ENCODE data around the gene PLA2G4E. TPM values are rescaled to one million over a fixed set of nuclear protein-coding genes. Genes with fewer than 3 reads are reported as not detected.

The PLA2G4E gene
- total and polyA plus RNA-seq, 11 donors: 0.01 to 1.1 (median 0.05) TPM; not detected in 6

- TF ChIP-seq CTCF (IDR thresholded peaks at IDR 0.05) (no peak), POLR2A (IDR thresholded peaks at IDR 0.05) (no peak)
- WGBS, 4 donors: 60 to 73% (median 65%) methylated on average over 8 of the region's 8 CpGs
- Histone ChIP-seq H3K9me3 (no peaks in the 10 kb centered on the region), H3K27ac (no peak overlapping the region), H3K36me3 (no peaks in the 10 kb centered on the region), H3K27me3 (no peaks in the 10 kb centered on the region), H3K4me3 (no peak overlapping the region), H3K4me1 (peaks cover 0 to 7% (median 0%) of the 10 kb centered on the region in 12 donors)
- ATAC-seq: peak in 1 of 4 donors; percentile 48
- DNase-seq: peak in 3 of 5 donors; percentile 21 to 61 (median 50)
- intact Hi-C loops (cut with DNase I): no loop called here
Measured at GRCh38 chr15:42037656-42038055, 16.8 kb upstream of the PLA2G4E start.

- WGBS, 4 donors: 91 to 98% (median 93%) methylated on average over 5 to 9 of the region's 9 CpGs
Measured at GRCh38 chr15:42036966-42037365, 16.1 kb upstream of the PLA2G4E start.

DNA sequence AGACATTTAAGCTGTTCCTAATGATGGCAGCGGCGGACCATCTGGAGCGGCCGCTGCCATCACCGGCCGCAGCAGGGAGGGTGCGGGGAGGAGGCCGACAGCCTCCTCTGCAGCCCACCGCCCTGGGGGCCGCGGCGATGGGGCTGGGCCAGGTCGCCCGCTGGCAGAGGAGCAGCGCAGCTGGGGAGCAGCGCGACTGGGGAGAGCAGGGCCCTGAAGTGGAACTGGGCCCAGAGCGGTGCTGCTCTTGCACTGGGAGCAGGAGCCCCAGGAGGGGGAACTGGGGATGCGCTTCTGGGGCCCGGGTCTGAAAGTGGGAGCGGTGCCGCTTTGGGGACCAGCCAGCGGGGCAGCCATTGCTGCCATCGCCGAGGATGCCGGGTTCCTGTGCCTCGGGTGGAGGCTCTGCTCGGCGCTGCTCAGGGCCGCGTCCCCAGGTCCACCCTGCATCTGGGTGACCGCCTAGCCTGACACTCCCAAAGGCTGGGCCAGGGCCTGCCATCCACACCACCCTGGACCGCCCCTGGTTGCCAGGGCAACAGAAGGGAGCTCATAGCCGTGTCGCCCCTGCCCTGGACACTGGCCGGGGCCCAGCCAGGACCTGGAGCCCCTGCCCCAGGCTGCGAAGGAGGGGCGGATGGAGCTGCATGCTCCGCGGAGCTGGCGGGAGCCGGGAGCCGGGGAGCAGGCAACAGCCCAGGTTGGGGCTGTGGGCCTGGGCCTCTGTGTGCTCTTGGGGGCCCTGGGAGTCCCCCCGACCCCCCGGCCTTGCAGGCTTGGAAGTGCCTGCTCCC lies 15.5 kb upstream of the PLA2G4E start:
- intact Hi-C loops (cut with DNase I): no loop called here
- H3K36me3 ChIP-seq: no peaks in the 10 kb centered on the region
- TF ChIP-seq POLR2A (IDR thresholded peaks at IDR 0.05) (no peak), CTCF (IDR thresholded peaks at IDR 0.05) (no peak)
- no peak overlapping the region for H3K4me3 ChIP-seq
- H3K27ac ChIP-seq: no peak overlapping the region
- H3K4me1 ChIP-seq: peaks cover 0 to 10% (median 0%) of the 10 kb centered on the region in 12 donors
- no peaks in the 10 kb centered on the region for H3K9me3 ChIP-seq
- WGBS, 4 donors: 86 to 89% (median 89%) methylated on average over 19 to 45 of the region's 45 CpGs
- H3K27me3 ChIP-seq: no peaks in the 10 kb centered on the region
- DNase-seq (no peak), ATAC-seq (peak in 1 of 4 donors; percentile 14)

More at GRCh38 chr15:42036966-42037365, 16.1 kb upstream of the PLA2G4E start:
- intact Hi-C loops (cut with DNase I): no loop called here
- no peak for DNase-seq
- Histone ChIP-seq H3K4me1 (peaks cover 0 to 10% (median 0%) of the 10 kb centered on the region in 12 donors), H3K27me3 (no peaks in the 10 kb centered on the region), H3K27ac (no peak overlapping the region), H3K36me3 (no peaks in the 10 kb centered on the region), H3K4me3 (no peak overlapping the region), H3K9me3 (no peaks in the 10 kb centered on the region)
- no peak for ATAC-seq
- TF ChIP-seq CTCF (IDR thresholded peaks at IDR 0.05) (no peak), POLR2A (IDR thresholded peaks at IDR 0.05) (no peak)

DNA sequence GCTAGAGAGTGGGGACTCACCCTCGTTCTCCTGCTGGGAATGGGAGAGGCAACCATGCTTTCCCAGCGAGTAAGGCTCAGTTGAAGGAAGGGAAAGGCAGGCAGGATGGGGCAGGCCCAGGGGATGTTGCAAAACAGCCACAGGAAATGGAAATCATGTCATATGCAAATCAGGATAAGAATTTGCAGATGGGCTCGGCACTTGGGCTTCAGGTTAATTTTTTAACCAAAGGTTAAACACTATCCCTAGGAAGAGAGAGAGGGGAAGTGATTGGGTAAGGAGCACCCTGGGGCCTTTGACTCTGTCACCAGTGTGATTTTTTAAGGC lies 14.6 kb upstream of the PLA2G4E start:
- no peak for DNase-seq
- Histone ChIP-seq H3K4me1 (peaks cover 0 to 10% (median 0%) of the 10 kb centered on the region in 12 donors), H3K36me3 (no peaks in the 10 kb centered on the region), H3K27ac (no peak overlapping the region), H3K4me3 (no peak overlapping the region), H3K27me3 (no peaks in the 10 kb centered on the region), H3K9me3 (no peaks in the 10 kb centered on the region)
- TF ChIP-seq CTCF (IDR thresholded peaks at IDR 0.05) (no peak), POLR2A (IDR thresholded peaks at IDR 0.05) (no peak)
- intact Hi-C loops (cut with DNase I): no loop called here
- ATAC-seq: no peak
- WGBS, 4 donors: 43 to 60% (median 55%) methylated on average over 3 of the region's 3 CpGs

All from heart left ventricle (tissue), 16 donors.